ENCODE results near the gene MAP1S.

DNA sequence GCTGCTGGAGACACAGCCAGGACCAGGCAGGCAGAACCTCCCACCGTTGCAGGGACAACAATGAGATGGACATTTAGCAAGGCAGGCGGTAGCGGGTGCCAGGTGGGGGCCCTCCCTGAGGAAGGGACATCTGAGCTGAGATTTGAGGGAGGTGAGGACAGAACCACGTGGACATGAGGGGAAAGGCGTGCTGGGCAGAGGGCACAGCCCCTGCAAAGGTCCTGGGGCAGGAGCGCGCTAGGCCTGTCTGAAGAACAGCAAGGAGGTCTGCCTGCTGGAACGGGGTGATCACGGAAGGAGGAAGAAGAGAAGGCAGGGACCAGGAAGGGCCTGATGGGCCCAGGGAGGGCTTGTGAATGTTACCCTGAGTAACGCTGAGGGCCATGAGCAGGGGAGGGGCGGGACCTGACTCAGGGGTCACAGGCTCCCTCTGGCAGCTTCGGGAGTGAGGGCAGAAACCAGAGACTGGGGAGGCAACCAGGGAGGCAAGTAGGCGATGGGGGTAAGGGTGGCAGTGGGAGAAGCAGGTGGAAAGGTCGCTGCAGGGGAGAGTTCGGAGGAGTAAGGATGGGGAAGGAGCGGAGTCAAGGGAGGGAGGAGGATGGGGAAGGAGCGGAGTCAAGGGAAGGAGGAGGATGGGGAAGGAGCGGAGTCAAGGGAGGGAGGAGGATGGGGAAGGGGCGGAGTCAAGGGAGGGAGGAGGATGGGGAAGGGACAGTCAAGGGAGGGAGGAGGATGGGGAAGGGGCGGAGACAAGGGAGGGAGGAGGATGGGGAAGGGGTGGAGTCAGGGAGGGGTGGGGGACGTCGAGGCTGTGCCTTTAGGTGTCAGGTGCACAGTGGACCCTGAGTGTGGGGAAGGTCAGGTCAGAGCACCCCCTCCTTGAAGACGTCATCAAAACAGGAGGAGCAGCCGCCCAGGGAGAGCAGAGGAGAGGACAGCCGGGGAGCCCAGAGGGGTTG, 60.0 kb downstream of the MAP1S start:
- no peak for TF ChIP-seq YY1 (IDR thresholded peaks at IDR 0.05; ENCODE audit: insufficient read depth, insufficient read length)
- no peak for TF ChIP-seq ZNF274 (IDR thresholded peaks at IDR 0.05; ENCODE audit: low read depth, low read length)
